B cell (primary cell): ENCODE data around the gene ZFP14. TPM values are rescaled to one million over a fixed set of nuclear protein-coding genes. Genes with fewer than 3 reads are reported as not detected.

ENCODE experiments used
- ATAC-seq: fragments of 200-7000 bp; cut with Tn5 transposase; one replicate; pipeline ENCODE4 v1.10.0; 2021; ENCODE audit warnings: low read depth, mild to moderate bottlenecking, moderate number of reproducible peaks, moderate library complexity
- CTCF ChIA-PET: fragments of 350-600 bp; sonication (Branson Sonifier 250); formaldehyde crosslinking; loops from one replicate; lab custom pipeline; 2021; ENCODE audit warnings: antibody characterized with exemption, inconsistent platforms; lab: Charles Lee
- POLR2A ChIA-PET: fragments of 350-600 bp; sonication (Branson Sonifier 250); formaldehyde crosslinking; loops from one replicate; lab custom pipeline; 2021; ENCODE audit warnings: antibody characterized with exemption; lab: Charles Lee
- DNase-seq: peaks from one replicate; pipeline ENCODE4 v3.0.0; 2013
- H2AFZ ChIP-seq: 2 replicates; pipeline ENCODE4 v1.6.1; 2012; ENCODE audit warnings: mild to moderate bottlenecking, low read depth, low read length; ENCODE audit not compliant: insufficient read depth, poor library complexity, severe bottlenecking
- H3K27ac ChIP-seq, 2 donors: 1 replicate in 1 of 2; 2 replicates in 1 of 2; pipeline ENCODE4 v1.5.1; 2012 to 2013; ENCODE audit warnings: low read length in 2 of 2, mild to moderate bottlenecking in 2 of 2, moderate library complexity in 1 of 2
- H3K27me3 ChIP-seq, 4 experiments: fragments of 200-600 bp in 1 of 4; sonication (generic) in 1 of 4; replicated peaks in 1 of 4; 1 replicate in 2 of 4; 2 replicates in 2 of 4; pipeline versions ENCODE4 v1.6.1 to v1.7.0; 2013 to 2016; ENCODE audit warnings: low read length in 3 of 4, mild to moderate bottlenecking in 2 of 4, mixed read lengths in 1 of 4, moderate library complexity in 1 of 4; ENCODE audit not compliant: insufficient read depth in 4 of 4, control insufficient read depth in 3 of 4; ENCODE audit errors: control extremely low read depth in 1 of 4
- H3K36me3 ChIP-seq, 2 experiments: replicated peaks in 1 of 2; 1 replicate in 1 of 2; 2 replicates in 1 of 2; pipeline versions ENCODE4 v1.6.1 to v1.7.1; 2013; ENCODE audit warnings: low read length in 1 of 2; ENCODE audit not compliant: insufficient read depth in 2 of 2, control insufficient read depth in 1 of 2; ENCODE audit errors: control extremely low read depth in 1 of 2, extremely low read depth in 1 of 2
- H3K4me1 ChIP-seq, 2 donors: fragments of 200-600 bp in 1 of 2; sonication (generic) in 1 of 2; 1 replicate in 1 of 2; 2 replicates in 1 of 2; pipeline versions ENCODE4 v1.5.1 to v1.6.1; 2013 to 2017; ENCODE audit warnings: low read length in 2 of 2; ENCODE audit not compliant: control insufficient read depth in 2 of 2, insufficient read depth in 2 of 2
- H3K4me2 ChIP-seq: replicated peaks from 2 replicates; pipeline ENCODE3; 2012; ENCODE audit warnings: mild to moderate bottlenecking, low read depth, low read length; ENCODE audit not compliant: poor library complexity, severe bottlenecking
- H3K4me3 ChIP-seq, 5 experiments: fragments of 200-600 bp in 1 of 5; sonication (generic) in 1 of 5; 1 replicate in 3 of 5; 2 replicates in 2 of 5; pipeline versions ENCODE4 v1.5.1 to v1.7.0; 2011 to 2016; ENCODE audit warnings: low read length in 4 of 5, mild to moderate bottlenecking in 4 of 5, low read depth in 2 of 5, control low read depth in 1 of 5, moderate library complexity in 1 of 5; ENCODE audit not compliant: insufficient read depth in 1 of 5; ENCODE audit errors: control extremely low read depth in 1 of 5, extremely low read depth in 1 of 5
- H3K79me2 ChIP-seq: fragments of 200-600 bp; sonication (generic); one replicate; pipeline ENCODE4 v1.6.0; 2016; ENCODE audit warnings: low read length; ENCODE audit not compliant: control insufficient read depth, insufficient read depth
- H3K9ac ChIP-seq: fragments of 200-600 bp; sonication (generic); 2 replicates; pipeline ENCODE4 v1.6.1; 2017; ENCODE audit warnings: mild to moderate bottlenecking, low read length, moderate library complexity
- H3K9me3 ChIP-seq, 3 donors: one replicate each; pipeline versions ENCODE4 v1.6.1 to v1.7.1; 2013; ENCODE audit warnings: low read length in 2 of 3; ENCODE audit not compliant: control insufficient read depth in 2 of 3, insufficient read depth in 1 of 3; ENCODE audit errors: control extremely low read depth in 1 of 3
- H4K20me1 ChIP-seq: 2 replicates; pipeline ENCODE4 v1.6.0; 2012; ENCODE audit warnings: mild to moderate bottlenecking, low read length; ENCODE audit not compliant: insufficient read depth, control insufficient read depth, poor library complexity, severe bottlenecking
- H3K27ac Mint-ChIP-seq: one replicate; pipeline ENCODE4 v1.8.0; 2021; ENCODE audit warnings: mixed read lengths
- H3K27me3 Mint-ChIP-seq: one replicate; pipeline ENCODE4 v1.8.0; 2021; ENCODE audit warnings: mixed read lengths
- H3K4me1 Mint-ChIP-seq: one replicate; pipeline ENCODE4 v1.8.0; 2021; ENCODE audit warnings: mixed read lengths
- H3K4me3 Mint-ChIP-seq: one replicate; pipeline ENCODE4 v1.8.0; 2021; ENCODE audit warnings: mixed read lengths
- H3K9me3 Mint-ChIP-seq: one replicate; pipeline ENCODE4 v1.8.0; 2022; ENCODE audit warnings: mixed read lengths; ENCODE audit not compliant: insufficient read depth
- CTCF ChIP-seq: fragments of 200-600 bp; IDR thresholded peaks from one replicate; pipeline ENCODE4 v1.8.0; 2022; ENCODE audit warnings: antibody characterized with exemption, mild to moderate bottlenecking
- EZH2 ChIP-seq: IDR thresholded peaks from 2 replicates; pipeline ENCODE4 v1.6.1; 2012; ENCODE audit warnings: borderline replicate concordance, low read depth, mild to moderate bottlenecking, moderate library complexity, low read length; ENCODE audit not compliant: insufficient read depth, poor library complexity, severe bottlenecking
- WGBS: methylation state at CpG from one replicate; pipeline ENCODE4 v1.1.5; 2013; ENCODE audit warnings: missing lambda C conversion rate; ENCODE audit not compliant: insufficient coverage; 5-methylcytosine and 5-hydroxymethylcytosine counted together
- intact Hi-C: fragments of 100-400 bp; cut with micrococcal nuclease; formaldehyde crosslinking; loops from one replicate; pipeline ENCODE4 v1.10.0; 2022
- polyA plus RNA-seq: library from polyadenylated mRNA; depleted of rRNA; stranded (reverse); fragments of >200 nt; gene quantifications from 2 replicates; pipeline ENCODE4 v1.2.3, GENCODE V29; 2012
- total RNA-seq, 2 donors: library from RNA; stranded (reverse); fragments of 120-200 nt in 1 of 2; gene quantifications; 1 replicate in 1 of 2; 2 replicates in 1 of 2; pipeline versions ENCODE4 v1.2.3 to v1.2.4, GENCODE V29; 2013 to 2022

ZFP14 gene
- total and polyA plus RNA-seq, 2 donors (not counting 1 experiment from before 2014, with no cell fraction given) = 5.2 to 22.7 TPM

GRCh38 chr19:36340786-36341372, 38.1 kb downstream of the ZFP14 start:
- Mint-ChIP-seq H3K27ac (no peak overlapping the region), H3K9me3 (peaks cover 29% of the 10 kb centered on the region), H3K4me3 (no peak overlapping the region), H3K4me1 (no peaks in the 10 kb centered on the region), H3K27me3 (no peaks in the 10 kb centered on the region)
- H3K27ac ChIP-seq = no peak overlapping the region
- no peak overlapping the region for H3K9ac ChIP-seq
- no peaks in the 10 kb centered on the region for H3K79me2 ChIP-seq
- peaks cover 10 to 28% of the 10 kb centered on the region in 2 experiments for H3K36me3 ChIP-seq
- H4K20me1 ChIP-seq = no peaks in the 10 kb centered on the region
- no peak overlapping the region for H3K4me2 ChIP-seq
- intact Hi-C loops = no loop called here
- peaks cover 18 to 70% (median 49%) of the 10 kb centered on the region in 3 donors for H3K9me3 ChIP-seq
- ChIA-PET POLR2A (no interaction called here), CTCF (no interaction called here)
- no peak for TF ChIP-seq EZH2
- TF ChIP-seq CTCF = no peak
- H3K4me3 ChIP-seq = no peak overlapping the region
- H3K4me1 ChIP-seq = no peaks in the 10 kb centered on the region
- no peak for ATAC-seq
- H3K27me3 ChIP-seq = no peaks in the 10 kb centered on the region
- WGBS = 100% methylated on average over 3 of the region's 10 CpGs
- no peak for DNase-seq
- H2AFZ ChIP-seq = no peak overlapping the region
